Medulla oblongata (tissue), 1 donor: ENCODE results near the gene C12orf50.
"Not testable (repeated sequence)": the region's sequence is repeated elsewhere in the genome, so short reads cannot be mapped to it uniquely, and the experiment has no call there.

ENCODE experiments used
- DNase-seq: peaks from one replicate; pipeline ENCODE4 v3.0.0-alpha.2; 2015; ENCODE audit errors: extremely low spot score

Gene C12orf50

GRCh38 chr12:88029093-88029665 is at the start of gene C12orf50:
Gene C12orf50 (minus strand): TSS chr12:88029401. CDS start chr12:88026962, 2,439 bp downstream.
- no peak for DNase-seq

- no peak for DNase-seq
Measured at GRCh38 chr12:88067301-88067700, 38.1 kb upstream of the C12orf50 start.

- DNase-seq, result no peak
Measured at GRCh38 chr12:88063375-88063774, 34.2 kb upstream of the C12orf50 start.

- no peak for DNase-seq
Measured at GRCh38 chr12:88062474-88062873, 33.3 kb upstream of the C12orf50 start.

GRCh38 chr12:88058719-88059077 is 29.5 kb upstream of the C12orf50 start:
- no peak for DNase-seq

GRCh38 chr12:88057994-88058718 is 29.0 kb upstream of the C12orf50 start:
- DNase-seq, result no peak

GRCh38 chr12:88056571-88056970 is 27.4 kb upstream of the C12orf50 start:
- no peak for DNase-seq

GRCh38 chr12:88052686-88053085 is 23.5 kb upstream of the C12orf50 start:
- DNase-seq, result peak; percentile 60

- DNase-seq, result no peak
Measured at GRCh38 chr12:88044035-88044434, 14.8 kb upstream of the C12orf50 start.

GRCh38 chr12:88037770-88038169 is 8.6 kb upstream of the C12orf50 start:
- no peak for DNase-seq

GRCh38 chr12:88036353-88036965 is 7.3 kb upstream of the C12orf50 start:
- no peak for DNase-seq

- DNase-seq, result peak; percentile 17
Measured at GRCh38 chr12:88035907-88036289, 6.7 kb upstream of the C12orf50 start.

GRCh38 chr12:88035271-88035906 is 6.2 kb upstream of the C12orf50 start:
- DNase-seq, result peak; percentile 96

- DNase-seq, result not testable (repeated sequence)
Measured at GRCh38 chr12:88031161-88031560, 2.0 kb upstream of the C12orf50 start.

- no peak for DNase-seq
Measured at GRCh38 chr12:88026196-88026595, 3.0 kb downstream of the C12orf50 start.

GRCh38 chr12:88017964-88018363 is 11.2 kb downstream of the C12orf50 start:
- DNase-seq, result no peak

GRCh38 chr12:88015825-88016224 is 13.4 kb downstream of the C12orf50 start:
- DNase-seq, result no peak

GRCh38 chr12:88011755-88012154 is 17.4 kb downstream of the C12orf50 start:
- DNase-seq, result no peak

GRCh38 chr12:88006351-88006750 is 22.9 kb downstream of the C12orf50 start:
- peak; percentile 4 for DNase-seq

- no peak for DNase-seq
Measured at GRCh38 chr12:88001327-88001726, 27.9 kb downstream of the C12orf50 start.

GRCh38 chr12:87995581-87996178 is 33.5 kb downstream of the C12orf50 start:
- peak; percentile 84 for DNase-seq

- no peak for DNase-seq
Measured at GRCh38 chr12:87991483-87991882, 37.7 kb downstream of the C12orf50 start.
